ENCODE data around the gene FCF1.

FCF1 gene

DNA sequence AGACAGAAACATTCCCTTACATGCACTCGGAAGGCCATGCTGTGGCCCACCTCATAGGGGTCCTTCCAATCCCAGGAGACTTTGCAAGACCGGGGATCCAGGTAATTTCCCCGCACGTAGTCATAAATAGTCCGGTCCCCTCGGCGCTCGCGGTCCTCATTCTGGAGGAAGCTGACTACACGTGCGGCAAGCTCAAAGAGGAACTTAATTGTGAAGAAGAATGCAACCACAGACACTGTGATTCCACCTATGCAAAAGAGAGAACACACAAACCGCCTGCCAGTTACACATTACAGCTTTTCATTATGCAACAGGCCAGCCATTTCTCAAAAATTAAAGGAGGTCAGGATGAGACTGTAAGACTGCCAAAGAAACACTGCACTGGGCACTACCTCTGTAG lies 28.5 kb upstream of the FCF1 start:
- Histone ChIP-seq H2BK120ac (ENCODE audit: low read depth, low read length) (no peak overlapping the region), H3K4me3 (ENCODE audit: low read length in 2 of 2) (no peak overlapping the region), H3K9me3 (replicated peaks in 1 of 2; ENCODE audit: control insufficient read depth in 2 of 2, insufficient read depth in 1 of 2, low read depth in 1 of 2, low read length in 2 of 2) (no peaks in the 10 kb centered on the region), H3K23ac (ENCODE audit: low read depth, low read length, poor library complexity) (no peak overlapping the region), H3K36me3 (replicated peaks in 1 of 2; ENCODE audit: control insufficient read depth in 2 of 2, insufficient read depth in 2 of 2, low read length in 2 of 2) (peaks cover 8 to 77% of the 10 kb centered on the region in 2 donors), H2AFZ (ENCODE audit: low read length) (no peak overlapping the region), H3K4ac (ENCODE audit: low read length) (no peak overlapping the region), H2BK5ac (ENCODE audit: low read length) (no peak overlapping the region), H4K8ac (ENCODE audit: low read depth, low read length) (no peak overlapping the region), H3K27me3 (ENCODE audit: control insufficient read depth in 3 of 3, insufficient read depth in 3 of 3, low read depth in 1 of 3, low read length in 3 of 3) (no peaks in the 10 kb centered on the region), H2AK5ac (ENCODE audit: low read depth, low read length) (no peak overlapping the region), H2BK15ac (ENCODE audit: low read length) (no peak overlapping the region), H2BK12ac (ENCODE audit: low read length) (no peak overlapping the region), H3K18ac (ENCODE audit: low read length) (no peak overlapping the region), H3K27ac (replicated peaks; ENCODE audit: low read length) (no peak overlapping the region), H3K9ac (ENCODE audit: low read depth, low read length, poor library complexity) (no peak overlapping the region), H3K4me1 (ENCODE audit: control insufficient read depth in 2 of 2, insufficient read depth in 1 of 2, low read depth in 1 of 2, low read length in 2 of 2) (peaks cover 0 to 2% of the 10 kb centered on the region in 2 donors), H3K4me2 (ENCODE audit: insufficient read depth, low read length, poor library complexity, severe bottlenecking) (no peak overlapping the region), H3K14ac (ENCODE audit: low read length) (no peak overlapping the region), H4K91ac (ENCODE audit: low read depth, low read length, poor library complexity) (no peak overlapping the region), H3K79me1 (ENCODE audit: low read depth, low read length) (no peaks in the 10 kb centered on the region)
- no peak for DNase-seq (ENCODE audit: low spot score)
- WGBS, 2 donors (ENCODE audit: extremely low coverage in 2 of 2, insufficient read length in 2 of 2, insufficient replicate concordance in 1 of 2), result no CpG with 5 or more reads among the region's 12 CpGs

GRCh38 chr14:74685056-74685455 lies 27.9 kb upstream of the FCF1 start:
- Histone ChIP-seq H2BK12ac (ENCODE audit: low read length) (no peak overlapping the region), H3K18ac (ENCODE audit: low read length) (no peak overlapping the region), H3K14ac (ENCODE audit: low read length) (no peak overlapping the region), H3K27me3 (ENCODE audit: control insufficient read depth in 3 of 3, insufficient read depth in 3 of 3, low read depth in 1 of 3, low read length in 3 of 3) (no peaks in the 10 kb centered on the region), H3K4me2 (ENCODE audit: insufficient read depth, low read length, poor library complexity, severe bottlenecking) (no peak overlapping the region), H3K79me1 (ENCODE audit: low read depth, low read length) (no peaks in the 10 kb centered on the region), H2BK5ac (ENCODE audit: low read length) (no peak overlapping the region), H2AK5ac (ENCODE audit: low read depth, low read length) (no peak overlapping the region), H2BK120ac (ENCODE audit: low read depth, low read length) (no peak overlapping the region), H3K9ac (ENCODE audit: low read depth, low read length, poor library complexity) (no peak overlapping the region), H4K8ac (ENCODE audit: low read depth, low read length) (no peak overlapping the region), H3K23ac (ENCODE audit: low read depth, low read length, poor library complexity) (no peak overlapping the region), H2BK15ac (ENCODE audit: low read length) (no peak overlapping the region), H3K27ac (replicated peaks; ENCODE audit: low read length) (no peak overlapping the region), H4K91ac (ENCODE audit: low read depth, low read length, poor library complexity) (no peak overlapping the region), H3K4me3 (ENCODE audit: low read length in 2 of 2) (no peak overlapping the region), H3K4me1 (ENCODE audit: control insufficient read depth in 2 of 2, insufficient read depth in 1 of 2, low read depth in 1 of 2, low read length in 2 of 2) (peaks cover 0 to 2% of the 10 kb centered on the region in 2 donors), H3K36me3 (replicated peaks in 1 of 2; ENCODE audit: control insufficient read depth in 2 of 2, insufficient read depth in 2 of 2, low read length in 2 of 2) (peaks cover 8 to 80% of the 10 kb centered on the region in 2 donors), H3K9me3 (replicated peaks in 1 of 2; ENCODE audit: control insufficient read depth in 2 of 2, insufficient read depth in 1 of 2, low read depth in 1 of 2, low read length in 2 of 2) (no peaks in the 10 kb centered on the region), H2AFZ (ENCODE audit: low read length) (no peak overlapping the region), H3K4ac (ENCODE audit: low read length) (no peak overlapping the region)
- no CpG with 5 or more reads among the region's 2 CpGs for WGBS, 2 donors (ENCODE audit: extremely low coverage in 2 of 2, insufficient read length in 2 of 2, insufficient replicate concordance in 1 of 2)
- no peak for DNase-seq (ENCODE audit: low spot score)

- Histone ChIP-seq H3K79me1 (ENCODE audit: low read depth, low read length) (no peaks in the 10 kb centered on the region), H2AK5ac (ENCODE audit: low read depth, low read length) (no peak overlapping the region), H2AFZ (ENCODE audit: low read length) (no peak overlapping the region), H3K4me3 (ENCODE audit: low read length in 2 of 2) (no peak overlapping the region), H3K9me3 (replicated peaks in 1 of 2; ENCODE audit: control insufficient read depth in 2 of 2, insufficient read depth in 1 of 2, low read depth in 1 of 2, low read length in 2 of 2) (no peaks in the 10 kb centered on the region), H2BK15ac (ENCODE audit: low read length) (no peak overlapping the region), H3K14ac (ENCODE audit: low read length) (no peak overlapping the region), H3K27me3 (ENCODE audit: control insufficient read depth in 3 of 3, insufficient read depth in 3 of 3, low read depth in 1 of 3, low read length in 3 of 3) (no peaks in the 10 kb centered on the region), H3K9ac (ENCODE audit: low read depth, low read length, poor library complexity) (no peak overlapping the region), H2BK5ac (ENCODE audit: low read length) (no peak overlapping the region), H4K91ac (ENCODE audit: low read depth, low read length, poor library complexity) (no peak overlapping the region), H3K27ac (replicated peaks; ENCODE audit: low read length) (no peak overlapping the region), H3K18ac (ENCODE audit: low read length) (no peak overlapping the region), H3K4ac (ENCODE audit: low read length) (no peak overlapping the region), H3K36me3 (replicated peaks in 1 of 2; ENCODE audit: control insufficient read depth in 2 of 2, insufficient read depth in 2 of 2, low read length in 2 of 2) (peaks cover 12 to 80% of the 10 kb centered on the region in 2 donors), H3K23ac (ENCODE audit: low read depth, low read length, poor library complexity) (no peak overlapping the region), H3K4me1 (ENCODE audit: control insufficient read depth in 2 of 2, insufficient read depth in 1 of 2, low read depth in 1 of 2, low read length in 2 of 2) (peaks cover 0 to 2% of the 10 kb centered on the region in 2 donors), H2BK12ac (ENCODE audit: low read length) (no peak overlapping the region), H4K8ac (ENCODE audit: low read depth, low read length) (no peak overlapping the region), H2BK120ac (ENCODE audit: low read depth, low read length) (no peak overlapping the region), H3K4me2 (ENCODE audit: insufficient read depth, low read length, poor library complexity, severe bottlenecking) (no peak overlapping the region)
- DNase-seq (ENCODE audit: low spot score), result no peak
- no CpG with 5 or more reads among the region's 3 CpGs for WGBS, 2 donors (ENCODE audit: extremely low coverage in 2 of 2, insufficient read length in 2 of 2, insufficient replicate concordance in 1 of 2)
Observed at GRCh38 chr14:74685921-74686678, 26.8 kb upstream of the FCF1 start.

- H3K4me3 ChIP-seq (ENCODE audit: low read length in 2 of 2), result no peak overlapping the region
- no peak overlapping the region for H3K23ac ChIP-seq (ENCODE audit: low read depth, low read length, poor library complexity)
- no peaks in the 10 kb centered on the region for H3K4me1 ChIP-seq (ENCODE audit: control insufficient read depth in 2 of 2, insufficient read depth in 1 of 2, low read depth in 1 of 2, low read length in 2 of 2)
- H4K8ac ChIP-seq (ENCODE audit: low read depth, low read length), result no peak overlapping the region
- no peak overlapping the region for H3K27ac ChIP-seq (replicated peaks; ENCODE audit: low read length)
- H4K91ac ChIP-seq (ENCODE audit: low read depth, low read length, poor library complexity), result no peak overlapping the region
- no peak overlapping the region for H3K4me2 ChIP-seq (ENCODE audit: insufficient read depth, low read length, poor library complexity, severe bottlenecking)
- H2BK15ac ChIP-seq (ENCODE audit: low read length), result no peak overlapping the region
- H3K18ac ChIP-seq (ENCODE audit: low read length), result no peak overlapping the region
- H3K9ac ChIP-seq (ENCODE audit: low read depth, low read length, poor library complexity), result no peak overlapping the region
- no peak overlapping the region for H2BK120ac ChIP-seq (ENCODE audit: low read depth, low read length)
- no peak overlapping the region for H2BK5ac ChIP-seq (ENCODE audit: low read length)
- H2AFZ ChIP-seq (ENCODE audit: low read length), result no peak overlapping the region
- no peak overlapping the region for H3K14ac ChIP-seq (ENCODE audit: low read length)
- peaks cover 4 to 42% of the 10 kb centered on the region in 2 donors for H3K36me3 ChIP-seq (replicated peaks in 1 of 2; ENCODE audit: control insufficient read depth in 2 of 2, insufficient read depth in 2 of 2, low read length in 2 of 2)
- peaks cover 1% of the 10 kb centered on the region for H3K79me1 ChIP-seq (ENCODE audit: low read depth, low read length)
- H3K27me3 ChIP-seq (ENCODE audit: control insufficient read depth in 3 of 3, insufficient read depth in 3 of 3, low read depth in 1 of 3, low read length in 3 of 3), result no peaks in the 10 kb centered on the region
- no peak for DNase-seq (ENCODE audit: low spot score)
- H3K4ac ChIP-seq (ENCODE audit: low read length), result no peak overlapping the region
- no peak overlapping the region for H2BK12ac ChIP-seq (ENCODE audit: low read length)
- H3K9me3 ChIP-seq (replicated peaks in 1 of 2; ENCODE audit: control insufficient read depth in 2 of 2, insufficient read depth in 1 of 2, low read depth in 1 of 2, low read length in 2 of 2), result no peaks in the 10 kb centered on the region
- WGBS, 2 donors (ENCODE audit: extremely low coverage in 2 of 2, insufficient read length in 2 of 2, insufficient replicate concordance in 1 of 2), result no CpG with 5 or more reads among the region's 2 CpGs
- H2AK5ac ChIP-seq (ENCODE audit: low read depth, low read length), result no peak overlapping the region
Observed at GRCh38 chr14:74691456-74691855, 21.5 kb upstream of the FCF1 start.
